HL-60 (cell line): Measurements from ENCODE around the gene TCTN1.

ENCODE experiments used
- DNase-seq, 2 experiments: peaks; one replicate each; pipeline ENCODE4 v3.0.0-alpha.2; 2010 to 2020; ENCODE audit warnings: low read depth in 1 of 2, low spot score in 1 of 2
- H3K27ac ChIP-seq: fragments of 250-450 bp; sonication (Bioruptor Pico); replicated peaks from 2 replicates; pipeline ENCODE4 v1.5.1; 2020; ENCODE audit warnings: mild to moderate bottlenecking, moderate library complexity
- H3K27me3 ChIP-seq: fragments of 250-450 bp; sonication (Bioruptor Pico); 2 replicates; pipeline ENCODE4 v1.5.1; 2021; ENCODE audit warnings: mild to moderate bottlenecking, moderate library complexity; ENCODE audit not compliant: insufficient read depth, poor library complexity, severe bottlenecking
- H3K4me3 ChIP-seq: replicated peaks from 2 replicates; pipeline ENCODE4 v1.5.1; 2011; ENCODE audit warnings: mild to moderate bottlenecking, control low read depth, low read length; ENCODE audit not compliant: insufficient read depth
- GABPA ChIP-seq: IDR thresholded peaks from 2 replicates; pipeline ENCODE4 v1.6.1; 2012; ENCODE audit warnings: low read depth
- POLR2AphosphoS5 ChIP-seq: IDR thresholded peaks from 2 replicates; pipeline ENCODE4 v1.6.1; 2012; ENCODE audit warnings: low read depth
- REST ChIP-seq: IDR thresholded peaks from 2 replicates; pipeline ENCODE4 v1.6.1; 2012; ENCODE audit warnings: low read depth; ENCODE audit not compliant: insufficient replicate concordance
- SPI1 ChIP-seq: IDR thresholded peaks from 2 replicates; pipeline ENCODE4 v1.6.1; 2012; ENCODE audit warnings: low read depth, mild to moderate bottlenecking, borderline replicate concordance
- TF ChIP-seq, protein P1 (sequence below): IDR thresholded peaks from one replicate; pipeline ENCODE4 v1.5.1; 2011; ENCODE audit warnings: low read length, control low read depth, inconsistent platforms; ENCODE audit not compliant: insufficient read depth

Gene TCTN1

DNA sequence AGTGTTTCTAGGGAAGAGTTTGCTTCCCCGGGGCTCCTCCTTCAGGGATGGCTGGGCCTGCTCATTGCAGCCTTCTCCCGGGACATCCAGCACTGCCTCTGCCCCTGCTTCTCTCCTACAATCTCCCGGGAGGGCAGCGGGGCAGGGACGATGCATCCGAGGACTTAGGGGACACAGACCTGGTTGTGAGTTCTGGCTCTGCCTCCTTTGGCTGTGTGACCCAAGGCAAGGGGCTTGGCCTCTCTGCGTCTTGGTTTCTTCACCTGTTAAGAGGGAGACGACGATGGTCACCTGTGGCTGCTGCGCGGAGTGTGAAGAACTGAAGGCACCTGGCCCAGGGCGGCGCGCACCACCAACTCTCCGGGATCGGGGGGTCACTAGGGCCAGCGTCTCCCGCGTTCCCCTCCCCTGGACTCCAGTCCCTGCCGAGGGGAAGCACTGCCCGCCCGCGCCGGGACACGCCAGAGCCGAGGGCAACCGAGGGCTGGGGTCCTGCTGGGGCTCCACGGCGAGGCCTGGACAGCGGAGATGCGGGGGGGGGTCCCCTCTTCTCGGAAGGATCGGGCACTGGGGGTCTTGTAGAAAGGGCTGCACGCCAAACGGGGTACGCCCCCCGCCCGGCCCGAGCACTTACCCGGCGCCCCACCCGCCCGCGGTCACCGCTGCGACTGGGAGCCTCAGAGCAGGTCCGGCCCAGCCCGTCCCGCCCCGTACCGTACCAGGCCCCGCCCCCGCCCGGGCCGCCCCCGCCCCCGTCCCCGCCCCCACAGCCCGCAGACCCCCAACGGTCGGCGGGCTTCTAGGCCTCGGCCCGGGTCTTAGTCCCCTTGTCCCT is 74.7 kb downstream of the TCTN1 start, which contains the start of gene HVCN1:
Gene HVCN1 (minus strand): TSS at position 670 of the 835 bp plus-strand sequence. CDS start 5,870 bp downstream, outside the sequence.
- Histone ChIP-seq H3K27ac (peak within 1 kb of the TSS; percentile 71), H3K27me3 (no peaks in the 10 kb centered on the region), H3K4me3 (peak within 1 kb of the TSS; percentile 61)
- DNase-seq = no peak
- TF ChIP-seq POLR2AphosphoS5 (no peak), SPI1 (no peak), GABPA (no peak), REST (no peak)
- TF ChIP-seq, protein P1, sequence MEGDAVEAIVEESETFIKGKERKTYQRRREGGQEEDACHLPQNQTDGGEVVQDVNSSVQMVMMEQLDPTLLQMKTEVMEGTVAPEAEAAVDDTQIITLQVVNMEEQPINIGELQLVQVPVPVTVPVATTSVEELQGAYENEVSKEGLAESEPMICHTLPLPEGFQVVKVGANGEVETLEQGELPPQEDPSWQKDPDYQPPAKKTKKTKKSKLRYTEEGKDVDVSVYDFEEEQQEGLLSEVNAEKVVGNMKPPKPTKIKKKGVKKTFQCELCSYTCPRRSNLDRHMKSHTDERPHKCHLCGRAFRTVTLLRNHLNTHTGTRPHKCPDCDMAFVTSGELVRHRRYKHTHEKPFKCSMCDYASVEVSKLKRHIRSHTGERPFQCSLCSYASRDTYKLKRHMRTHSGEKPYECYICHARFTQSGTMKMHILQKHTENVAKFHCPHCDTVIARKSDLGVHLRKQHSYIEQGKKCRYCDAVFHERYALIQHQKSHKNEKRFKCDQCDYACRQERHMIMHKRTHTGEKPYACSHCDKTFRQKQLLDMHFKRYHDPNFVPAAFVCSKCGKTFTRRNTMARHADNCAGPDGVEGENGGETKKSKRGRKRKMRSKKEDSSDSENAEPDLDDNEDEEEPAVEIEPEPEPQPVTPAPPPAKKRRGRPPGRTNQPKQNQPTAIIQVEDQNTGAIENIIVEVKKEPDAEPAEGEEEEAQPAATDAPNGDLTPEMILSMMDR = no peak

DNA sequence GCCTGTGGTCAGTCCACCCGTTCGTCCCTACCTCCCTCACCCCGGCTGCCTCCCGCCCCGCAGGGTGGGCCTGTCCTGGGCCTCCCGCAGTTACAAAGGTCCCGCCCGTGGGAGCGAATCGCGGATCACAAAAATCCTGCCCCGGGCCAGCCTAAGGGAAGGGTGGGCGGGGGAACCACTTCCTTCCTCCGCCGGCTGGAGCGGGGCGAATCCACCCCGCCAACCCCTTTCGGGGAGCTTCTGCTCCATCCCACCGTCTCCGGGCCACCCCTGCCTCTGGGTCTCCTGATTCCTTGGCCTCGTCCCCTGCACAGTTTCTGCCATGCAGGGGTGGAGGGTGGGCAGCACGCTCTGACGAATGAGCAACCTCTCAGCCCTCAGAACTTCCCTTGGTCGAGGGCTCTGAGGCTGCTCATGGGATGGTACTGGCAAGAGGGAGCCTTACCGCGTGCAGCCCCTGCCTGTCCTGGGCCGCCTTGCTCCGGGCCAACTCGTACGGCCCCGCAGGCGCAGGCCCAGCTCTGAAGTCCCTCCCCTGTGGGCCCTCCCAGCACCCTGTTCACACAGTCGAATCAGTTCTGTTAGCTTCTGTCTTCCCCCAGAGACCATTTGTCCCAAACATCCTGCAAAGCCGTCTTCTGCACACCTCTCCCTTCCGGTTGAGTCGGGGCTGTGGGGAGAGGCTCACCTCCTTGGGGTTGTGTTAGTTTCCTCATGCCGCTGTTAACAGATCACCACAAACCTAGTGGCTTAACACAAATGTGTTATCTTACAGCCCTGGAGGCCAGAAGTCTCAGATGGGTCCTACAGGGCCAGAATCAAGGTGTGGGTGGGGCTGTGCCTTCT is 75.6 kb downstream of the TCTN1 start:
- peak; percentile 67 to 73 for DNase-seq
- Histone ChIP-seq H3K4me3 (peak overlapping the region; percentile 61), H3K27ac (peak overlapping the region; percentile 71), H3K27me3 (no peaks in the 10 kb centered on the region)
- 0 out of 2 replicates have a peak, but pooled peaks have one; percentile 13 for TF ChIP-seq GABPA
- TF ChIP-seq, protein P1 = no peak
- peak; percentile 49; the same call in 1 of the 2 replicates for TF ChIP-seq SPI1
- no peak for TF ChIP-seq REST
- TF ChIP-seq POLR2AphosphoS5 = no peak

- peak overlapping the region; percentile 71 for H3K27ac ChIP-seq
- H3K27me3 ChIP-seq = no peaks in the 10 kb centered on the region
- H3K4me3 ChIP-seq = no peak overlapping the region
- no peak for DNase-seq
- TF ChIP-seq, protein P1 = no peak
- TF ChIP-seq POLR2AphosphoS5 (no peak), GABPA (no peak), REST (no peak), SPI1 (no peak)
Measured at GRCh38 chr12:110690127-110690430, 76.2 kb downstream of the TCTN1 start.
